Measurements from ENCODE around the gene SPRED3. TPM values are rescaled to one million over a fixed set of nuclear protein-coding genes. Genes with fewer than 3 reads are reported as not detected.

The SPRED3 gene
- total RNA-seq, 1 donor: 3.9 TPM

- DNase-seq (ENCODE audit: low read depth): no peak
- TF ChIP-seq, protein P1, sequence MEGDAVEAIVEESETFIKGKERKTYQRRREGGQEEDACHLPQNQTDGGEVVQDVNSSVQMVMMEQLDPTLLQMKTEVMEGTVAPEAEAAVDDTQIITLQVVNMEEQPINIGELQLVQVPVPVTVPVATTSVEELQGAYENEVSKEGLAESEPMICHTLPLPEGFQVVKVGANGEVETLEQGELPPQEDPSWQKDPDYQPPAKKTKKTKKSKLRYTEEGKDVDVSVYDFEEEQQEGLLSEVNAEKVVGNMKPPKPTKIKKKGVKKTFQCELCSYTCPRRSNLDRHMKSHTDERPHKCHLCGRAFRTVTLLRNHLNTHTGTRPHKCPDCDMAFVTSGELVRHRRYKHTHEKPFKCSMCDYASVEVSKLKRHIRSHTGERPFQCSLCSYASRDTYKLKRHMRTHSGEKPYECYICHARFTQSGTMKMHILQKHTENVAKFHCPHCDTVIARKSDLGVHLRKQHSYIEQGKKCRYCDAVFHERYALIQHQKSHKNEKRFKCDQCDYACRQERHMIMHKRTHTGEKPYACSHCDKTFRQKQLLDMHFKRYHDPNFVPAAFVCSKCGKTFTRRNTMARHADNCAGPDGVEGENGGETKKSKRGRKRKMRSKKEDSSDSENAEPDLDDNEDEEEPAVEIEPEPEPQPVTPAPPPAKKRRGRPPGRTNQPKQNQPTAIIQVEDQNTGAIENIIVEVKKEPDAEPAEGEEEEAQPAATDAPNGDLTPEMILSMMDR (IDR thresholded peaks at IDR 0.05; ENCODE audit: insufficient read depth, low read depth, low read length): no peak
- H3K4me3 ChIP-seq (ENCODE audit: low read depth, low read length): no peak overlapping the region
These were observed 56.9 kb downstream of the SPRED3 start for GRCh38 chr19:38445362-38445761.

DNA sequence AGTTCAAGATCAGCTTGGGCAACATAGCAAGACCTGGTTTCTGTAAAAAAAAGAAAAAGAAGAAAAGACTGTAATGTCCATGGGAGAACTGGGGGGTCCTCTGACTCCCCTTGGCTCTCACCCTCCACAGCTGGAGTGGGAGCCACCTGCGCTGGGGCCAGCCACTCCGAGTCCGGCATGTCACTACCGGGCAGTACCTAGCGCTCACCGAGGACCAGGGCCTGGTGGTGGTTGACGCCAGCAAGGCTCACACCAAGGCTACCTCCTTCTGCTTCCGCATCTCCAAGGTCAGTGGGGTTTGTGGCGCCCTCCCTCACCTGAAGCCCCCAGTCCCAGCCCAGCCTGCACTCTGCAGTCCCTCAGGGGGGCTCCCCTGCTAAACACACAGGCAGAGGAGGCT, 59.7 kb downstream of the SPRED3 start:
- TF ChIP-seq, protein P1 (IDR thresholded peaks at IDR 0.05; ENCODE audit: insufficient read depth, low read depth, low read length): no peak
- DNase-seq (ENCODE audit: low read depth): no peak

More for the DNA sequence above, 59.7 kb downstream of the SPRED3 start:
- H3K4me3 ChIP-seq (ENCODE audit: low read depth, low read length): no peak overlapping the region

Other genes starting within 250 kb of the SPRED3 start
- gene DPF1, start 164.5 kb upstream of the SPRED3 start, total RNA-seq: 1.7 and 3.5 TPM in 2 replicates
- 1.3 and 8.7 TPM in 2 replicates for gene PPP1R14A, start 132.3 kb upstream of the SPRED3 start, total RNA-seq
- gene SPINT2, start 124.1 kb upstream of the SPRED3 start, total RNA-seq: 3.5 and 5.5 TPM in 2 replicates
- gene C19orf33, start 84.4 kb upstream of the SPRED3 start, total RNA-seq: 1.3 and 3.2 TPM in 2 replicates
- 50.1 and 65.7 TPM in 2 replicates for gene YIF1B, start 72.8 kb upstream of the SPRED3 start, total RNA-seq
- 8.6 and 9.3 TPM in 2 replicates for gene KCNK6, start 68.9 kb upstream of the SPRED3 start, total RNA-seq
- gene CATSPERG, start 52.9 kb upstream of the SPRED3 start, total RNA-seq: 1.3 and 1.7 TPM in 2 replicates
- gene PSMD8, start 14.1 kb upstream of the SPRED3 start, total RNA-seq: 277 and 299 TPM in 2 replicates
- gene GGN, start 663 bp upstream of the SPRED3 start, total RNA-seq: 0.32 and 0.86 TPM in 2 replicates
- gene FAM98C, start 14.4 kb downstream of the SPRED3 start, total RNA-seq: 7.8 and 10.3 TPM in 2 replicates
- not detected in 2 replicates for gene RASGRP4, start 37.5 kb downstream of the SPRED3 start, total RNA-seq
- under 0.01 TPM in 2 replicates for gene RYR1, start 45.0 kb downstream of the SPRED3 start, total RNA-seq
- gene MAP4K1, start 229.3 kb downstream of the SPRED3 start, total RNA-seq: 0.32 TPM in 1 of 2 replicates, not detected in the other
- 152 and 257 TPM in 2 replicates for gene EIF3K, start 230.5 kb downstream of the SPRED3 start, total RNA-seq